ENCODE measurements around the gene OXCT1.
"Not testable (repeated sequence)": the region's sequence is repeated elsewhere in the genome, so short reads cannot be mapped to it uniquely, and the experiment has no call there.

Gene OXCT1

DNA sequence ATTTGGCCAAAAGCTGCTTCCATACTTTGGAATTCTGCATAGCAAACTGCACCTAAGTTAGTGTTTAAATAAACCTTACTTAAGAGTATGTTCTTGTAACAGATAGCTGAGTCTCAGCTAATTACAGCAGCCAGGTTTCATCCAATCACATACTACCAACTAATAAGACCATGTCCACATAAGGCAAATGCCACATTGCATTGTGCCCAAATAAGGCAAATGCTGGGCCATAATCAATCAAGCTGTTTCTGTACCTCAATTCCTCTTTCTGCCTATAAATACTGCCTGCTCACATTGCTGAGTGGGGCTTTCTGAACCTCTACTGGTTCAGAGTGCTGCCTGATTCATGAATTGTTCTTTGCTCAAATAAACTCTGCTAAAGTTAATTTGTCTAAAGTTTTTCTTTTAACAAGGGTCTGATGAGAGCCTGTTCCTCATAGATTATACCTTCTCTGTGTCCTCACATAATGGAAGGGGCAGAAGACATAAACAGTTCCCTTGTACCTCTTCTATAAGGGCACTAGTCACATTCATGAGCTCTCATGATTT, 4.4 kb upstream of the OXCT1 start:
- DNase-seq (ENCODE audit: low read depth in 2 of 2) = no peak

DNA sequence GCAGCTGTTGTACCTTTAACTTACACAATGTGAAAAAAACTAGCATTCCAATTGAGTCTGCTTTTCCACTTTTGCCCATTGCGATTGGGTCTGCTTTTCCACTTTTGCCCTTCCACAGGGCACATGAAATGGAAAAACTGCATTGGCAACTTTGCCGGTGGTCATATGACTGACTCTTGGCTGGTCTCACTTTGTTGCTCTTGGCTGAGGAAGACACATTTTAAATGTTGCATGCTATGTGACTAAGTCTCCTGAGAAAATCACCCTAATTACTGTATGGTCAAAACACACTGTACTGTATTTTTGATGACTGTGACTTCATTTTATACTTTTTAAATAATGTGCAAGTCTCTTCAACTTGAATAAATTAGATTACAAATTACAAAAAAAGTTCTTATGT, 1.6 kb upstream of the OXCT1 start:
- no peak for DNase-seq (ENCODE audit: low read depth in 2 of 2)

DNA sequence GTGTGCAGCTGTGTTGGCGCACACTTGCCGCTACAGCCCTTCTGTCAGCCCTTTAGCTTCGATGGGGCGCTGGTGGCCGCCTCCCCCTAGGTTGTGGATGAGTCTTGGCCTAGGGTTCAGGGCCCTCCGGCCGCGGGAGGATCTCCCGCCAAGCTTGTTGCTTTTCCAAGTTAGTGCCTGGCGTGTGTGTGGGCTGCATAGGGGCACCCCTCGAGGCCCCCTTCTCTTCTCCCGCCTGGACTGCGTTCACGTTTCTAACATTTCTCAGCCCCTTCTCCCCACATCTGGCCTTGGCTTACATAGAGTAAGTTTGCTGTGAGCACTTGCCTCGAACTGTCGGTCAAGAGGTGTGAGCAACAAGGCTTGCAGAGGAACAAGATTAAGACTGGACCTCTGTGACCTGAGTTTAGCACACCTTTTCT, 413 bp upstream of the OXCT1 start:
- no peak for DNase-seq (ENCODE audit: low read depth in 2 of 2)

DNA sequence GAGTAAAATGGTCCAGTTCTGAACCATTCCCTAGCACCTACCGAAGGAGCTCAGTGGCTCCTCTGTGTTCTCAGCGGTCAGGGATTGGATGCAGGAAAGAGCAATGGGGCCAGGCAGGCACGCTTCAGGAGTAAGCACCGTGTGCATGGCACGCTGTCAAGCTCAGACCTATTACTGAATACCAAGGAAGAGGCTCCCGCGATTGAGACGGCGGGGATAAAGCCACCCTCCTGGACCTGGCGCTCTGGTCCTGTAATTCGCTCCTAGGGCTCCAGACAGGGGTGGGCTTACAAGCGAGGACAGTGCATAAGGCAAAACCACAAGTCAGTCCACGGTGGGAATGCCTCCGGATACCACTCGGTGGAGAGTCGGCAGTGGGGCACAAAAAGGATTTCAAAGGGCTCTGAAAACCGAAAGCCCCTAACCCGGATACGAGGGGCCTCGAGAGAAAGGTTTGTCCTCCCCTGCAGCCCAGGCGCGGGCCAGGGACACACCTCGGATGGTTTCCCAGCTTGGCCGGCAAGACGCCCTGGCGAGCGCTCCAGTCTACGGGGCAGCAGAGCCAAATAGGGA, 988 bp downstream of the OXCT1 start:
- no peak for DNase-seq (ENCODE audit: low read depth in 2 of 2)

DNA sequence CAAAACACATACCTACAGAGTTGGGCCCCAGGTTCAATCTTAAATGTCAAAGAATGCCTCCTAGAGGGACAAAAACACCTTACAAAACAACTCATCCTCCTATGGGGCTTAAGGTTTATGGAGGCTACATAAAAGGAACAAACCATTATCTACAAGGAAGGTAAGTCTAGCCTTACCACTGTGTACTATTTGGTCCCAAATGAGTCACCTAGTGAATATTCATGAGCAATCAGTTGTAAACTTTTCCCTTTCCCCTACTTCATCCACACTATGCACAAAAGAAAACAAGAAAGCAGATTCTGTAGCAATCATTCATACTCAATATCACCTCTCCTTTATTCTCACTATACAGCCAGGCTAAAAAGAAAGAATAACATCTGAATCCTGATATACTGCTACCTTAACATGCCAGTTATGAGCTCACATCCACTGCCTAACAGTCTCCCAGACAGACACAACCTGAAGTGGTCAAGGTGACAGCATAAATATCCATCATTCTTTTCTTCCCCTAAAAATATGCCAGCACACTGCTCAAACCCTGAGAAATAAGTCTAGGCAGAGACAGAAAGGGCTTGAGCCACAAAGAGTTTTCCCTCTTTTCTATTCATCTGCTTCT, 6.2 kb downstream of the OXCT1 start:
- no peak for DNase-seq (ENCODE audit: low read depth in 2 of 2)

DNA sequence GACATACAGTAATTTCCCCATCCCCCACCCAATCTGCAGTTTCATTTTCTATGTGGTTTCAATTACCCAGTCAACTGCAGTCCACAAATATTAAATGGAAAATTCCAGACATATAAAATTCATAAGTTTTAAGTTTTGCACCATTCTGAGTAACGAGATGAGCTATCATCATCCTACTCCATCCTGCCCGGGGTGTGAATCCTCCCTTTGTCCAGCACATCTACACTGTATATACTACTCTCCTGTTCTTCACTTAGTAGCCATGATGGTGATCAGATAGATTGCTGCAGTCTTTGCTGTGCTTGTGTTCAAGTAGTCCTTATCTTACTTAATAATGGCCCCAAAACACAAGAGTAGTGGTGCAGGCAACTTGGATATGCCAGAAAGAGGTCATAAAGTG, 11.3 kb downstream of the OXCT1 start:
- DNase-seq (ENCODE audit: low read depth in 2 of 2) = no peak

DNA sequence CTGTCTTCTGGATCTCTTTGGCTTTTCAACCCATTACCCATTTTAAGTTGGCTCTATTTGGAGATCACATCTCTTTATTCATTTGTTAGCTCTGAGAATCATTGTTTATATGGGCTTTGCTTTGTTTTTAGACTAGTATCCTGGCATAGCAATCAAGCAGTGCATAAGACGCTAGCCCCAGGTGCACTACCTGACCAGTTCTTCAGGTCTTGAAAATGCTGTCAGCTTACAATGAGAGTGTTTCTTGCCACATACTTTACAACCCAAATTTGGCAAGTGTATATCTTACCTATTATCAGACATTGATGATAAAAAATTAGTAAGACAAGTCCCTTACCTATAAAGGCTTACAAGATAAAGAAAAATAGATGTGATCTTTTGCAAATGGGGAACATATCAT, 12.2 kb downstream of the OXCT1 start:
- no peak for DNase-seq (ENCODE audit: low read depth in 2 of 2)

DNA sequence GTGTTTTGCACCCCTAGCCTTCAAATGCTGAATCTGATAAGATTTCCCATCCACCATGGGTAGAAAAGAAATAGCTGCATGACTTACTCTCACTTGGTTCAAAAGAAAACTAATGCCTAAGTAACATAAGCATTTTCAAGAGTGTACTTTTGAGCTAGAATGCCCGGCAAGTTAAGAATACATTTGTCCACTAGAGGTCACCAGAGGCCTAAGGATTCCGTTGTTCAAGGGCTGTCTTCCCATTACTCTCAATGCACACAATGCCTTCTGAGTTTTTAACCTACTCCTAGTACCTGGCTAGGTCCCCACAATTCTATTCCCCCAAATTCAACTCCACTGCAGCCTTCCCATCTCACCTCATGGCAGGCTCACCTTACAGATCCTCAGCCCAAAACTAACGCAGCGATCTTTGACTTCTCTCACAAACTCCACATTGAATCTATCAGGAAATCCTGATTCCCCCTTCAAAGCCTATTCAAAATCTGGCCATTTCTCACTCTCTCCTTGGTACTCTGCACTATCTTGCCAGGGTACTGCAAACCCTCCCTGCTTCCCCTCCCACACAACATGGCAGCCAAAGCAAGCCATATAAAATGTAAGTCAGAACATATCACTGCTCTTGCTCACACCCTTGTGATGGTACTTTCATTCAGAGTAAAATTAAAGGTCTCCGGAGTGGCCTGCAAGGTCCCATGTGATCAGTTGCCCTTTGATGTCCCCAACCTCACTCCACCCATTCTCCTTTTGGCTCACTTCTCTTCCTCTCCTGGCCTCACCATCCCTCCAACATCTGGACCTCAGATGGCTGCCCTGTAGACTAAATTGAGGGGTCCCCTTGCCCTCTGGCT, 13.4 kb downstream of the OXCT1 start:
- peak in 1 of 2 donors; percentile 55 for DNase-seq (ENCODE audit: low read depth in 2 of 2)

DNA sequence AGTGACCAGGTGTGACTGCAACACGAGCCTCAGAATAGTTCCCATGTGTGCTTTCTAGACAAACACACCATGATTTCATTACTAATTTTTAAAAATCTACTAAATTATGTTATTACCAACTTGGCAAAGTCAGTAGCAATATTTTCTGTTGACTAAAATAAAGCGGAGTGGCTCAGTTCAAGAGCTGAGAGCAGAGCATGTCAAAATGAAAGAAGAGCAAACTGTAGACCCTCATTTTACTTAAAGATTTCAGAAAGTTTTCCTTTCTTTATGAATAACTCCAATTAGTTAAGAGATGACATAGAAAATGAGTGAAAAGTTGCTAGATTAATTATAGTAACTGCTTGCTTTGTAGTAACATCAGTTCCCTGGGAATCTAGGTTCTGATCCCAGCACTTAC, 17.9 kb downstream of the OXCT1 start:
- DNase-seq (ENCODE audit: low read depth in 2 of 2) = no peak

DNA sequence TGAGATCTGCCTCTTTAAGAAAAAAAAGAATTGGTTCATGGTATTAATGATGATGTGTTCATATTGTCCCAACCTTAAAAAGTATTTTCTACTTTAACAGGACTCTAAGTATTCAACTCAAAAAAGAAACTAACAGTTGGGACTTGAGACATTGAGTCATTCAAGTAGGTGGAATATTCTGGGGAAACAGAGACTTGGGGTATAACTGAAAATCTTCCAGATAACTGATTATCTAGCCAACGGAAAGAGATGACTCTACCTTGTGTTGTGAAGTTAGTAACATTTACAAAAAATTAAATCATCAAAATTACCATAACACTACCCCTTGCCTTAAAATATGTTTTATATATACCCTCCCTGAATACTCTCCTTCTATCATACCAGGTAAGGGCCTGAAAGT, 19.1 kb downstream of the OXCT1 start:
- DNase-seq (ENCODE audit: low read depth in 2 of 2) = no peak

DNA sequence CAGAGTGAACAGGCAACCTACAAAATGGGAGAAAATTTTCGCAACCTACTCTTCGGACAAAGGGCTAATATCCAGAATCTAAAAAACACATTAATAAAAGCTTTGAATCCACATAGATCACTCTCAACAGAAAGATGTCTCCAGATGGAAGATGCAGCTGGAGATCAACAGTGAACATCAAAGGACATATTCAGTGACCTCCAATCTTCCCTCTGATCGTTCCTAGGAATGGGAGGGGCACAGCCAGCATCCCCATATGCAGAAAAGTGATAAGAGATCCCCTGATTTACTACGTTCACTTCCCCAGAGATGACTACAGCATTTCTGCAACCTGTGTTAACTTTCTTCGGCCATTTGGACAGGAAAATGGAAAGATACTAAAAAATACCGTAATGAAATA, 21.2 kb downstream of the OXCT1 start:
- DNase-seq (ENCODE audit: low read depth in 2 of 2) = no peak

DNA sequence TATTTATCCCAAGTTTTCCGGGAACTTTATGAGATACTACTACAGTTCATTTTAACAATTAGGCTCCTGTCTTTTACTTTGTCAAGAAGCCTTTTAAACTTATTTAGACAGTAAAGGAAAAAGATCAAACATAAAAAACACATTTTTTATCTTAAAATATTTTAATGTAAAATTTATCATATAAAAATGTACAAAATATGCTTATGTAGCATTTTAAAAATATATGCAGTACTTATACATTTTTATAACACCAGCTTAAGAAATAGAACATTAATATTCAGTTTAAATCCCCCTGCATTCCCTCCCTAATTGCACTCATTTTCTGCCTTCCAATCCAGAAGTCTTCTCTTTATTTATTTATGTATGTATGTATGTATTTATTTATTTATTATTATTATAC, 24.5 kb downstream of the OXCT1 start:
- DNase-seq (ENCODE audit: low read depth in 2 of 2) = not testable (repeated sequence)

DNA sequence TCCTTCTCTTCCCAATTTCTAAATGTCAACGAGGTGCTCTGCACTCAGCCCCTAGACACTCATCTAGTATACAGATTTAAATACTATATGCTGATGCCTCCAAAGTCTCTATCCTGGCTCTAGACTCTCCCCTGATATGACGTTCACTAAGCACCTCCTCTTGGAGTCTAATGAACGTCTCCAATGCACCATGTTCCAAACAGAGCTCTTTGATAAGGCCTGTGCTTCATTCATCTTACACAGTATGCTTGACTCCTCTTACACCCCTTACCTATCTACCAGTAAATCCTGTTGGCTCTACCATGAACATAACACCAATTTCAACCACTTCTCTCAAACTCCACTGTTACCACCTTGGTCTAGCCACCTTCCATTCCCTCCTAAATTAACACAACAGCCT, 25.7 kb downstream of the OXCT1 start:
- DNase-seq (ENCODE audit: low read depth in 2 of 2) = no peak

DNA sequence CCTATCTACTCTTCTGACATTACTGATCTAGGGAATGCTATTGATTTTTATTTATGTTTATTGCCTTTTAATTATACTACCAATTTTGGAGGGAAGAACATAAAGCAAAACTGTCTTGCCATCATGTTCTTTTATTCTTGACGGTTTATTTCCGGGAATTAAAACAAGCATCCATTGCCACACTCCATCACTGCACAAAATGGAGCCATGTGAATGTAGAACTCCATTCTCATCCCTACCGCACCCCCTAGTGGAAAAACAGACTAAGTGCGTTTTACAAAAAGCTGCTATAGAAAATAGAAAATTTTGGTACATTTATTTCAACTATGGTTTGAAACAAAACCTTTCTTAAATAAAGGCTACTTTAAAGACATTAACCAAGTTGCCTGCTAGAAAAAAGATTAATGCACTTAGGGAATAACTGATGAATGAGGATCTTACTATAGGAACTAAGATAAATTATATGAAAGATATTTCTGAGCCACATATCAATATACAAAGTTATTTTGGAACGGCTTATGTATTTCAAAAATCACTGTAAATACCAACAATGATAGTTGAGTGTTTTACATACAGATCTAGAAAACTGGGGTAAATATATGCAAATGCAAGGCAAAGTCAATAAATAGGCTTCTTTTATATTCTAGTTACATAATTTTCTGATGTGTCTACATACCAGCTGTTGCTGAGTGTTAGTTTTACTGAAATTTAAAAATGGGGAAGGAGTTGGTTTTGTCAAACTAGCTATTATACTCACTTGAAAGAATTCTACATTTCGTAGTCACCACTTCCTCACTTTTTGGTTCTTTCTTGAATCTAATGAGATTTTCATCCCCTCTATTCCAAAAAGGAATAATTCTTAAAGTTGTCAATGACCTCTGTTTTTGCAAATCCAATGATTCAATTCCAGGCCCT, 26.5 kb downstream of the OXCT1 start:
- no peak for DNase-seq (ENCODE audit: low read depth in 2 of 2)

DNA sequence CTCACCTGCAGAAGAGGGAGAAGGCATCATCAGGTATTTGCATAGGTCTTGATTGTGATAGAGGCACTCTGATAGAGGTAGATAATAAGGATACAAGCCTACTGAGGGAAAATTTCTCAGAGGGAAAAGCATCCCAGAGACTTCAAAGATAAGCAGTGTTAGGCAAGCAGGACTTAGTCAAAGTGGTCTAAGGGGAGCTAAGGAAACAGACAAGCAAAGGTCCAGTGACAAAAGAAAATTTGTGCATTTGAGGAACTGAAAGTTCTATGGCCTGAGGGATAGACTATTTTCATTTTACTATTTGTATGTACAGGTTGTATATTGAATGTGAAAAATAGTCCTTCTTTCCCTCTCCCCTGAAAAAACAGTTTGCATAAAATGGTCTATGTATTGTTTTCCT, 27.4 kb downstream of the OXCT1 start:
- no peak for DNase-seq (ENCODE audit: low read depth in 2 of 2)

DNA sequence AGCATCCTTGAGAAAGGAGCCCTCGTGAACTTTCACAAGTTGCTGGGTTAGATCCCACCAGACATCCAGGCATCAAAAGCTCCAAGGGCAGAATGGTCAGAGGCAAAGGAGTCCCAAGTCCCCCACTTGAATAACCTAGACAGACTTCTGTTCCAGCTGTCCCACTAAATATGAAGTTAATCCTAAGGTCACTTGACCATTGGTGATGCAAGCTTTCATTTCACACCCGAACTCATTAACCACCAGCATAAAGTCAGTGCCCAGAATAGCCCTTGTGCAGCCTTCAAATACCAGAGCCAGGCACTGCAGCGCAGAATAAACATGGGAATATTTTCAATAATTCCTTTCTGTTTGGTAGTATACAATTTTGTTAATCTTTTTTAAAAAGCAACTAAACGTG, 28.9 kb downstream of the OXCT1 start:
- DNase-seq (ENCODE audit: low read depth in 2 of 2) = no peak

DNA sequence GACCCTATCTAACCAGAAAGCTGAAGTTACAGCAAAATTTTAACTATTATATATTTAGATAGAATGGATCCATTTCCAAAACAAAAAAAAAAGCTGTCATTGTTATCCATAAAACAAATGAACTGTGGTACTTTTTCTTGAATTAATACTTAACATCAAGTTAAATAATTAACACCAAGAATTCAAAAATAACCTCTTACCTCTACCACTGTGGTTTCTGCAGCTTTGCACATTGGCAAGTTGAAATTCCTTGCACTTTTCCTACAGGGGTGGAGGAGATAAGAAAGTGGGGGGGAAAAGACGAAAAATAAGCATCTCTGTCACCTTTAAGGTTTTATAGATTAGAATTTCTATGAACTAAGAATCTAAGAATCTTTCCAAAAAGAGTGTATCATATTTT, 30.0 kb downstream of the OXCT1 start:
- no peak for DNase-seq (ENCODE audit: low read depth in 2 of 2)

DNA sequence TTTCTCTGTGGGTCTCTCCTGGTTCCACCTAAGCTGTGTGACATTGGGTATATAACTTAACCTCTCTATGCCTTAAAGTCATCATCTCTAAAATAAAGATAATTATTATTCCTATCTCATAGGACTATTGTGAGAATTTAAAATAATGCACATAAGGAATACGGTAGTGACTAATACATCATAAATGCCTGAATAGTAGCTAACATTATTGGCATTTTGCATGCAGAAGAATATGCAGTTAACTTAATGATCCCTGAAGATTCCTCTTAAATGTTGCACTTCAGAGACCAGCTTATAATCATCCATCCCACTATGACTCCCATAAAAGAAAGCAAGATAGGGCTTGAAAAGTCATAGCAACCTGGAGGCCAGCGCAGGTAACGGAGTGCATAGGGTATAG, 32.4 kb downstream of the OXCT1 start:
- no peak for DNase-seq (ENCODE audit: low read depth in 2 of 2)

DNA sequence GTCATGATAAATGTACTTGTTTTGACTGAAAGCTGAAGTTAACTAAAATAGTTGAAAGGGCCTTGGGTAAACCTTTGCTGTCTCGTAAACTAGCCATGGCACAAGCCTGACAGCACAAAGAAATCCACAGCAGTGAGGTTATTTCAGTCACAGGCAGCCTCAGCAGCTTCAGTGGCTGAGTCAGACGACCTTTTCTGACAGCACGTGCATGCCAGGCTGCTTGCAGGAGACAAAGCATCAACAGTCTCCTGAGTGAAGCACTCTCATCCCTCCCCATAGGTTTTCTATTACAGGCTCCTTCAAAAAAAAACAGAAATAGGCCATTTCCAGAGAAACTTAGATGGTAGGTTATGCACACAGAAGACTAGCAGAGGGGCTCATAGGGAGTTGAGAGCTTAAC, 34.6 kb downstream of the OXCT1 start:
- no peak for DNase-seq (ENCODE audit: low read depth in 2 of 2)

DNA sequence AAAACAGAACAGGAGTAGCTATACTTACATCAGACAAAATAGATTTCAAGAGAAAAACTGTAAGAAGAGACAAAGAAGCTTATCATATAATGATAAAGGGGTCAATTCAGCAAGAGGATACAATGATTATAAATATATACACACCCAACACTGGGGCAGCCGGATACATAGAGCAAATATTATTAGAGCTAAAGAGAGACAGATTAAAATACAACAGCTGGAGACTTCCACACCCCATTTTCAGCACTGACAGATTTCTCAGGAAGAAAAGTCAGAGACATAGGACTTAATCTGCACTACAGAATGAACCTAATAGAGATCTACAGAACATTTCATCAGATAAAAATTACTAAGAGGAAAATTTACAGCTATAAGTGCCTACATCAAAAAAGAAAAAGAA, 35.7 kb downstream of the OXCT1 start:
- DNase-seq (ENCODE audit: low read depth in 2 of 2) = no peak

DNA sequence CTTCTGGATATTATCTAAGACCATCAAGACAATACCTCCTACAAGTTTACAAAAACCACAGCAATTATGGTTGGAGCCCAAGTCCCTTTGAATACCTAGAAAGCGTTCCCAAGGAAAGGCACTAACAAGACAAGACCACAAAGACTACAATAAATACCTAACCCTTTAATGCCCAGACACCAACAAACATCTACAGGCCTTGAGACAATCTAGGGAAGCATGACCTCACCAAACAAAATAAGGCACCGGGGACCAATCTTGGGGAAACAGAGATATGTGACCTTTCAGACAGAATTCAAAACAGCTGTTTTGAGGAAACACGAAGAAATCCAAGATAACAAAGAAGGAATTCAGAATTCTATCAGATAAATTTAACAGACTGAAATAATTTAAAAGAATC, 37.8 kb downstream of the OXCT1 start:
- no peak for DNase-seq (ENCODE audit: low read depth in 2 of 2)

DNA sequence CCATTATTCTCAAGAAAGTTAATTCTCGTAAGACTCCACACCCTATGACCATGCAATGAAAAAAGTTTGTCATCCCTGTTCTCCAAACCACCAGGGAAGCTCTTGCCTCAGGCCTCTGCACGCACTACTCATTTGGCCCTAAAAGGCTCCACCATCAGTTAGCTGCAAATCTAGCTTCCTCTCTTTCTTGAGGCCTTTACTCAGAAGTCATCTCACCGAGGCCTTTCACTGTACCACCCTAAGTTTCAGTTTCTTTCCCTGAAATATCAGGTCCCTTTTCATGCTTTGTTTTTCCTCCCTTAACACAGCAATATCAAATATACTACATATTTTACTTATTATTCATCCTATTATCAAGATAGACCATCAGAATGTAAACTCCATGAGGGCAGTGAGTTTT, 39.1 kb downstream of the OXCT1 start:
- DNase-seq (ENCODE audit: low read depth in 2 of 2) = no peak

Measured in activated CD4-positive, alpha-beta T cell treated with anti-CD3 and anti-CD28 coated beads for 24 hours (primary cell).